SK-N-SH (cell line): ENCODE results near the gene PCDH17. TPM values are rescaled to one million over a fixed set of nuclear protein-coding genes. Genes with fewer than 3 reads are reported as not detected.

Experiments
- CTCF ChIA-PET: fragments of 300-600, 350-600 bp; formaldehyde crosslinking; extraction: SDS; loops from one replicate; lab custom pipeline; 2021; lab: Yijun Ruan, JAX
- POLR2A ChIA-PET: fragments of 350-600 bp; sonication (Branson Sonifier 250); formaldehyde crosslinking; extraction: SDS; loops from one replicate; lab custom pipeline; 2020; ENCODE audit warnings: antibody characterized with exemption, inconsistent platforms; lab: Yijun Ruan, JAX
- DNase-seq: peaks from one replicate; pipeline ENCODE4 v3.0.0; 2012
- H2AFZ ChIP-seq: fragments of 200-600 bp; sonication (generic); 2 replicates; pipeline ENCODE4 v1.8.1; 2016; ENCODE audit warnings: antibody characterized with exemption, mild to moderate bottlenecking, low read depth
- H3F3A ChIP-seq: fragments of 200-600 bp; sonication (generic); replicated peaks from 2 replicates; pipeline ENCODE3; 2016; ENCODE audit warnings: antibody characterized with exemption, mild to moderate bottlenecking; ENCODE audit not compliant: insufficient read depth
- H3K27ac ChIP-seq, 2 experiments: fragments of 200-500 bp in 1 of 2; fragments of 200-600 bp in 1 of 2; sonication (Bioruptor generic) in 1 of 2; sonication (generic), shearing (Covaris generic) in 1 of 2; 2 replicates each; pipeline versions ENCODE4 v1.5.1 to v1.6.1; 2014 to 2016; ENCODE audit warnings: low read depth in 2 of 2, inconsistent platforms in 1 of 2, low read length in 1 of 2, mild to moderate bottlenecking in 1 of 2, mixed read lengths in 1 of 2
- H3K27me3 ChIP-seq: fragments of 200-600 bp; sonication (generic), shearing (Covaris generic); 2 replicates; pipeline ENCODE4 v1.6.1; 2016; ENCODE audit warnings: mixed run types; ENCODE audit not compliant: insufficient read depth
- H3K36me3 ChIP-seq, 2 experiments: fragments of 200-500 bp in 1 of 2; fragments of 200-600 bp in 1 of 2; sonication (Bioruptor generic) in 1 of 2; sonication (generic) in 1 of 2; replicated peaks in 1 of 2; 2 replicates each; pipeline versions ENCODE3 to v1.5.1; 2014 to 2016; ENCODE audit warnings: low read length in 1 of 2, mild to moderate bottlenecking in 1 of 2; ENCODE audit not compliant: insufficient read depth in 2 of 2, control insufficient read depth in 1 of 2
- H3K4me1 ChIP-seq, 2 experiments: fragments of 200-500 bp in 1 of 2; fragments of 200-600 bp in 1 of 2; sonication (Bioruptor generic) in 1 of 2; sonication (generic), shearing (Covaris generic) in 1 of 2; 2 replicates each; pipeline versions ENCODE4 v1.5.1 to v1.6.1; 2014 to 2016; ENCODE audit warnings: low read depth in 1 of 2, low read length in 1 of 2, mixed run types in 1 of 2; ENCODE audit not compliant: insufficient read depth in 2 of 2, control insufficient read depth in 1 of 2
- H3K4me2 ChIP-seq: fragments of 200-600 bp; sonication (generic), shearing (Covaris generic); 2 replicates; pipeline ENCODE4 v1.6.1; 2017; ENCODE audit warnings: mixed run types
- H3K4me3 ChIP-seq, 2 experiments: fragments of 200-500 bp in 1 of 2; fragments of 200-600 bp in 1 of 2; sonication (Bioruptor generic) in 1 of 2; sonication (generic), shearing (Covaris generic) in 1 of 2; 2 replicates each; pipeline versions ENCODE4 v1.5.1 to v1.8.1; 2014 to 2016; ENCODE audit warnings: low read depth in 2 of 2, inconsistent platforms in 1 of 2, low read length in 1 of 2, mild to moderate bottlenecking in 1 of 2, mixed read lengths in 1 of 2, moderate library complexity in 1 of 2
- H3K79me2 ChIP-seq: fragments of 200-600 bp; sonication (generic); 2 replicates; pipeline ENCODE4 v1.8.1; 2017; ENCODE audit warnings: mild to moderate bottlenecking; ENCODE audit not compliant: insufficient read depth
- H3K9ac ChIP-seq: fragments of 200-600 bp; sonication (generic); 2 replicates; pipeline ENCODE4 v1.6.1; 2017; ENCODE audit warnings: mixed run types
- H3K9me2 ChIP-seq: fragments of 200-600 bp; sonication (generic); 2 replicates; pipeline ENCODE4 v1.6.1; 2017; ENCODE audit warnings: mixed run types
- H3K9me3 ChIP-seq: fragments of 200-600 bp; sonication (generic); 2 replicates; pipeline ENCODE4 v1.6.1; 2017; ENCODE audit warnings: mixed run types, mild to moderate bottlenecking, moderate library complexity
- H4K20me1 ChIP-seq: fragments of 200-600 bp; sonication (generic); 2 replicates; pipeline ENCODE4 v1.6.1; 2017; ENCODE audit warnings: mild to moderate bottlenecking, mixed run types; ENCODE audit not compliant: insufficient read depth
- CTCF ChIP-seq: fragments of 200-600 bp; sonication (generic); IDR thresholded peaks from 2 replicates; pipeline ENCODE4 v1.6.1; 2017; ENCODE audit warnings: antibody characterized with exemption, mild to moderate bottlenecking, moderate library complexity
- EP300 ChIP-seq, 2 experiments: IDR thresholded peaks; 2 replicates each; pipeline versions ENCODE4 v1.4.0 to v1.6.1; 2012; ENCODE audit warnings: borderline replicate concordance in 1 of 2, low read depth in 1 of 2, low read length in 1 of 2
- EZH2phosphoT487 ChIP-seq: fragments of 200-600 bp; sonication (generic); IDR thresholded peaks from 2 replicates; pipeline ENCODE4 v1.6.1; 2017; ENCODE audit warnings: low read depth, mixed run types, mild to moderate bottlenecking, antibody characterized with exemption, moderate library complexity, borderline replicate concordance
- FOSL2 ChIP-seq: IDR thresholded peaks from 2 replicates; pipeline ENCODE4 v1.4.0; 2012; ENCODE audit warnings: low read depth, mild to moderate bottlenecking, moderate library complexity, borderline replicate concordance
- GABPA ChIP-seq: IDR thresholded peaks from 2 replicates; pipeline ENCODE4 v1.4.0; 2012; ENCODE audit warnings: low read depth, mild to moderate bottlenecking
- IRF3 ChIP-seq: fragments of 150-350 bp; IDR thresholded peaks from 2 replicates; pipeline ENCODE4 v1.6.1; 2016; ENCODE audit warnings: mild to moderate bottlenecking, low read depth, low read length
- JUND ChIP-seq: IDR thresholded peaks from 2 replicates; pipeline ENCODE4 v1.4.0; 2012
- NFIC ChIP-seq: IDR thresholded peaks from 2 replicates; pipeline ENCODE4 v1.4.0; 2012; ENCODE audit warnings: borderline replicate concordance
- NRF1 ChIP-seq: IDR thresholded peaks from 2 replicates; pipeline ENCODE4 v1.6.1; 2012; ENCODE audit warnings: low read depth, mild to moderate bottlenecking, low read length
- PBX3 ChIP-seq: IDR thresholded peaks from 2 replicates; pipeline ENCODE4; 2012
- SMC3 ChIP-seq: IDR thresholded peaks from 2 replicates; pipeline ENCODE4 v1.6.1; 2012; ENCODE audit warnings: low read depth, low read length, improper control_type of control experiment
- TCF12 ChIP-seq: IDR thresholded peaks from 2 replicates; pipeline ENCODE4 v1.4.0; 2012
- WGBS: methylation state at CpG from one replicate; pipeline ENCODE4 v1.1.6; 2017; ENCODE audit warnings: low lambda C conversion rate; 5-methylcytosine and 5-hydroxymethylcytosine counted together
- polyA plus RNA-seq, 3 experiments: library from polyadenylated mRNA; depleted of rRNA; stranded (reverse); fragments of >200 nt; gene quantifications; 2 replicates each; pipeline ENCODE4 v1.2.3, GENCODE V29; 2012
- TF ChIP-seq, protein P1 (sequence below): fragments of 150-350 bp; IDR thresholded peaks from 2 replicates; pipeline ENCODE4 v1.6.1; 2017; ENCODE audit warnings: antibody characterized with exemption, low read length, low read depth, borderline replicate concordance
- TF ChIP-seq, protein P2 (sequence below): IDR thresholded peaks from 2 replicates; pipeline ENCODE4 v1.4.0; 2012; ENCODE audit warnings: low read depth, borderline replicate concordance
- TF ChIP-seq, protein P3 (sequence below): IDR thresholded peaks from 2 replicates; pipeline ENCODE4 v1.6.1; 2012; ENCODE audit warnings: mild to moderate bottlenecking, low read depth, low read length, moderate library complexity
- TF ChIP-seq, protein P4 (sequence below): IDR thresholded peaks from 2 replicates; pipeline ENCODE4 v1.4.0; 2012; ENCODE audit warnings: low read depth, borderline replicate concordance

PCDH17 gene
- polyA plus RNA-seq, 1 of the 3 experiments (the other 2 are of a cell fraction) = 0.13 TPM

GRCh38 chr13:57760951-57761350, 129.4 kb downstream of the PCDH17 start:
- 21% methylated on average over 2 of the region's 2 CpGs for WGBS
- POLR2A ChIA-PET = no interaction called here
- Histone ChIP-seq H3F3A (no peaks in the 10 kb centered on the region), H4K20me1 (no peaks in the 10 kb centered on the region), H3K9me3 (no peaks in the 10 kb centered on the region), H2AFZ (no peak overlapping the region), H3K4me1 (peaks cover 0 to 3% of the 10 kb centered on the region in 2 experiments; a peak in 1 of 4 replicates), H3K4me2 (no peak overlapping the region), H3K9me2 (no peaks in the 10 kb centered on the region), H3K27ac (no peak overlapping the region), H3K79me2 (no peaks in the 10 kb centered on the region), H3K36me3 (no peaks in the 10 kb centered on the region), H3K27me3 (no peaks in the 10 kb centered on the region), H3K9ac (no peak overlapping the region), H3K4me3 (no peak overlapping the region)
- CTCF ChIA-PET = interaction anchor here (1.4 kb wide), 1 partner anchor 128 kb away, joined by 3 read pairs; no protein-coding TSS in a partner anchor
- DNase-seq = no peak
- TF ChIP-seq, protein P1, sequence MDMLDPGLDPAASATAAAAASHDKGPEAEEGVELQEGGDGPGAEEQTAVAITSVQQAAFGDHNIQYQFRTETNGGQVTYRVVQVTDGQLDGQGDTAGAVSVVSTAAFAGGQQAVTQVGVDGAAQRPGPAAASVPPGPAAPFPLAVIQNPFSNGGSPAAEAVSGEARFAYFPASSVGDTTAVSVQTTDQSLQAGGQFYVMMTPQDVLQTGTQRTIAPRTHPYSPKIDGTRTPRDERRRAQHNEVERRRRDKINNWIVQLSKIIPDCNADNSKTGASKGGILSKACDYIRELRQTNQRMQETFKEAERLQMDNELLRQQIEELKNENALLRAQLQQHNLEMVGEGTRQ = no peak
- TF ChIP-seq TCF12 (no peak), IRF3 (no peak), CTCF (no peak), EP300 (IDR thresholded peaks at IDR 0.05; ENCODE audit: borderline replicate concordance in 1 of 2, low read depth in 1 of 2, low read length in 1 of 2) (no peak), PBX3 (no peak), NFIC (no peak), JUND (no peak), EZH2phosphoT487 (no peak), GABPA (no peak), NRF1 (no peak), SMC3 (no peak), FOSL2 (no peak)
- TF ChIP-seq, protein P2, sequence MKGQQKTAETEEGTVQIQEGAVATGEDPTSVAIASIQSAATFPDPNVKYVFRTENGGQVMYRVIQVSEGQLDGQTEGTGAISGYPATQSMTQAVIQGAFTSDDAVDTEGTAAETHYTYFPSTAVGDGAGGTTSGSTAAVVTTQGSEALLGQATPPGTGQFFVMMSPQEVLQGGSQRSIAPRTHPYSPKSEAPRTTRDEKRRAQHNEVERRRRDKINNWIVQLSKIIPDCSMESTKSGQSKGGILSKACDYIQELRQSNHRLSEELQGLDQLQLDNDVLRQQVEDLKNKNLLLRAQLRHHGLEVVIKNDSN = no peak
- TF ChIP-seq, protein P3, sequence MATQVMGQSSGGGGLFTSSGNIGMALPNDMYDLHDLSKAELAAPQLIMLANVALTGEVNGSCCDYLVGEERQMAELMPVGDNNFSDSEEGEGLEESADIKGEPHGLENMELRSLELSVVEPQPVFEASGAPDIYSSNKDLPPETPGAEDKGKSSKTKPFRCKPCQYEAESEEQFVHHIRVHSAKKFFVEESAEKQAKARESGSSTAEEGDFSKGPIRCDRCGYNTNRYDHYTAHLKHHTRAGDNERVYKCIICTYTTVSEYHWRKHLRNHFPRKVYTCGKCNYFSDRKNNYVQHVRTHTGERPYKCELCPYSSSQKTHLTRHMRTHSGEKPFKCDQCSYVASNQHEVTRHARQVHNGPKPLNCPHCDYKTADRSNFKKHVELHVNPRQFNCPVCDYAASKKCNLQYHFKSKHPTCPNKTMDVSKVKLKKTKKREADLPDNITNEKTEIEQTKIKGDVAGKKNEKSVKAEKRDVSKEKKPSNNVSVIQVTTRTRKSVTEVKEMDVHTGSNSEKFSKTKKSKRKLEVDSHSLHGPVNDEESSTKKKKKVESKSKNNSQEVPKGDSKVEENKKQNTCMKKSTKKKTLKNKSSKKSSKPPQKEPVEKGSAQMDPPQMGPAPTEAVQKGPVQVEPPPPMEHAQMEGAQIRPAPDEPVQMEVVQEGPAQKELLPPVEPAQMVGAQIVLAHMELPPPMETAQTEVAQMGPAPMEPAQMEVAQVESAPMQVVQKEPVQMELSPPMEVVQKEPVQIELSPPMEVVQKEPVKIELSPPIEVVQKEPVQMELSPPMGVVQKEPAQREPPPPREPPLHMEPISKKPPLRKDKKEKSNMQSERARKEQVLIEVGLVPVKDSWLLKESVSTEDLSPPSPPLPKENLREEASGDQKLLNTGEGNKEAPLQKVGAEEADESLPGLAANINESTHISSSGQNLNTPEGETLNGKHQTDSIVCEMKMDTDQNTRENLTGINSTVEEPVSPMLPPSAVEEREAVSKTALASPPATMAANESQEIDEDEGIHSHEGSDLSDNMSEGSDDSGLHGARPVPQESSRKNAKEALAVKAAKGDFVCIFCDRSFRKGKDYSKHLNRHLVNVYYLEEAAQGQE = no peak
- TF ChIP-seq, protein P4, sequence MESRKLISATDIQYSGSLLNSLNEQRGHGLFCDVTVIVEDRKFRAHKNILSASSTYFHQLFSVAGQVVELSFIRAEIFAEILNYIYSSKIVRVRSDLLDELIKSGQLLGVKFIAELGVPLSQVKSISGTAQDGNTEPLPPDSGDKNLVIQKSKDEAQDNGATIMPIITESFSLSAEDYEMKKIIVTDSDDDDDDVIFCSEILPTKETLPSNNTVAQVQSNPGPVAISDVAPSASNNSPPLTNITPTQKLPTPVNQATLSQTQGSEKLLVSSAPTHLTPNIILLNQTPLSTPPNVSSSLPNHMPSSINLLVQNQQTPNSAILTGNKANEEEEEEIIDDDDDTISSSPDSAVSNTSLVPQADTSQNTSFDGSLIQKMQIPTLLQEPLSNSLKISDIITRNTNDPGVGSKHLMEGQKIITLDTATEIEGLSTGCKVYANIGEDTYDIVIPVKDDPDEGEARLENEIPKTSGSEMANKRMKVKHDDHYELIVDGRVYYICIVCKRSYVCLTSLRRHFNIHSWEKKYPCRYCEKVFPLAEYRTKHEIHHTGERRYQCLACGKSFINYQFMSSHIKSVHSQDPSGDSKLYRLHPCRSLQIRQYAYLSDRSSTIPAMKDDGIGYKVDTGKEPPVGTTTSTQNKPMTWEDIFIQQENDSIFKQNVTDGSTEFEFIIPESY = no peak
